ENCODE measurements around the gene TAOK3.

The TAOK3 gene

DNA sequence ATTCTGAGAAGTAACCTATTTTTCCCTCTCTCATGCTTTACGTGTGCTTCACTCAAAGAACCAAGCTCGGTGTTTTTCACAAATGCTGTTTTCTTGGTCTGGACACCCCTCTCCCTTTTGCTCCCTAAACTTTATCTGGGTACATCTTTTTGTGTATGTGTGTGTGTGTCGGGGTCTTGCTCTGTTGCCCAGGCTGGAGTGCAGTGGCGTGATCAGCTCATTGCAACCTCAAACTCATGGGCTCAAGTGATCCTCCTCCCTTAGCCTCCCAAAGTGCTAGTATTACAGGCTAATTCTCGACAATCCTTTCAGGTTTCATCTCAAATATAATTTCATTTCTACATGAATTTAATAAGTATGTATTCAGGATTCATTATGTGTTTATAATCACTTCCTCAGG is 153.6 kb downstream of the TAOK3 start:
- Histone ChIP-seq H3K4me3 (ENCODE audit: low read depth, low read length) (no peak overlapping the region), H3K36me3 (replicated peaks) (peaks cover under 1% of the 10 kb centered on the region), H3K27me3 (replicated peaks) (no peaks in the 10 kb centered on the region), H3K27ac (no peak overlapping the region)
- TF ChIP-seq, protein P1, sequence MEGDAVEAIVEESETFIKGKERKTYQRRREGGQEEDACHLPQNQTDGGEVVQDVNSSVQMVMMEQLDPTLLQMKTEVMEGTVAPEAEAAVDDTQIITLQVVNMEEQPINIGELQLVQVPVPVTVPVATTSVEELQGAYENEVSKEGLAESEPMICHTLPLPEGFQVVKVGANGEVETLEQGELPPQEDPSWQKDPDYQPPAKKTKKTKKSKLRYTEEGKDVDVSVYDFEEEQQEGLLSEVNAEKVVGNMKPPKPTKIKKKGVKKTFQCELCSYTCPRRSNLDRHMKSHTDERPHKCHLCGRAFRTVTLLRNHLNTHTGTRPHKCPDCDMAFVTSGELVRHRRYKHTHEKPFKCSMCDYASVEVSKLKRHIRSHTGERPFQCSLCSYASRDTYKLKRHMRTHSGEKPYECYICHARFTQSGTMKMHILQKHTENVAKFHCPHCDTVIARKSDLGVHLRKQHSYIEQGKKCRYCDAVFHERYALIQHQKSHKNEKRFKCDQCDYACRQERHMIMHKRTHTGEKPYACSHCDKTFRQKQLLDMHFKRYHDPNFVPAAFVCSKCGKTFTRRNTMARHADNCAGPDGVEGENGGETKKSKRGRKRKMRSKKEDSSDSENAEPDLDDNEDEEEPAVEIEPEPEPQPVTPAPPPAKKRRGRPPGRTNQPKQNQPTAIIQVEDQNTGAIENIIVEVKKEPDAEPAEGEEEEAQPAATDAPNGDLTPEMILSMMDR (IDR thresholded peaks at IDR 0.05; ENCODE audit: low read depth, low read length, missing control alignments) = no peak
- in situ Hi-C loops (cut with HindIII; ENCODE audit: low pct_ligation_motif_present, low sequenced_read_pairs) = no loop called here
- DNase-seq = no peak

DNA sequence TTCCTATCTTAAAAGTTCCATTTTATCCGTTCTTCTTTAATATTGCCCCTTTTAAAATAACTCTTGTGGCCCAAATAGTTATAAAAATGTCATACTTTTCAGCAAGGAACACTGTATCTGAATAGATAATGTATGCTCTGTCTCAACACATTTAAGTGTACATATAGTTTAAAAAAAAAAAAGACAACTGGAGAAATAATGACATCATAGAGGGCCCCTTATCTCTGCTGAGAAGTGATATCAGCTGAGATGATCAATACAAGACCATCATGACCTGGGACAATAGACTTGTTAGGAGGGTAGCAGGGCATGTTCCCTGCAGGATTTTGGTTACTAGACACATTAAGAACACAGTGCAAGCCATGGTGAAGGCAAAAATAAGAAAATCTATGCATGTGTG is 159.3 kb downstream of the TAOK3 start:
- H3K4me3 ChIP-seq (ENCODE audit: low read depth, low read length) = no peak overlapping the region
- in situ Hi-C loops (cut with HindIII; ENCODE audit: low pct_ligation_motif_present, low sequenced_read_pairs) = no loop called here
- no peak for DNase-seq
- H3K27ac ChIP-seq = no peak overlapping the region
- TF ChIP-seq, protein P1 (IDR thresholded peaks at IDR 0.05; ENCODE audit: low read depth, low read length, missing control alignments) = no peak
- H3K27me3 ChIP-seq (replicated peaks) = no peaks in the 10 kb centered on the region
- H3K36me3 ChIP-seq (replicated peaks) = peaks cover 6% of the 10 kb centered on the region

DNA sequence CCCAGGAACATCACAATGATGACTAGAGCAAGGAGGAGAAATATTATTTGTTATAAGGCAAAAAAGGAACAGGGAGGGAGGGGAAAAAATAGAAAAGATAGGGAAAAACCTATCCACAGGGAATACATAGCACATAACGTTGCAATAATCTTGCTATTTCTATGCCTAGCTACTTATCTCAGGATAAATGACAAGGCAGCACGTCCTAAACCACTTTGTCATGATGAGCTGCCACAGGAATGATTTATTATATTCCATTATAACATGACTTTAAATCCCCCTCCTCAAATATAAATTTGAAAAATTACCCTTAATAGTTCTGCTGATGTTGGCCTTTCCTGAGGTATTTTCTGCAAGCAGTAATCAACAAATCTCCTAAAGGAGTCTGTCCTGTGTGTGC is 160.1 kb downstream of the TAOK3 start:
- Histone ChIP-seq H3K27me3 (replicated peaks) (no peaks in the 10 kb centered on the region), H3K36me3 (replicated peaks) (peaks cover 6% of the 10 kb centered on the region), H3K4me3 (ENCODE audit: low read depth, low read length) (no peak overlapping the region), H3K27ac (no peak overlapping the region)
- TF ChIP-seq, protein P1 (IDR thresholded peaks at IDR 0.05; ENCODE audit: low read depth, low read length, missing control alignments) = no peak
- no peak for DNase-seq
- in situ Hi-C loops (cut with HindIII; ENCODE audit: low pct_ligation_motif_present, low sequenced_read_pairs) = no loop called here

DNA sequence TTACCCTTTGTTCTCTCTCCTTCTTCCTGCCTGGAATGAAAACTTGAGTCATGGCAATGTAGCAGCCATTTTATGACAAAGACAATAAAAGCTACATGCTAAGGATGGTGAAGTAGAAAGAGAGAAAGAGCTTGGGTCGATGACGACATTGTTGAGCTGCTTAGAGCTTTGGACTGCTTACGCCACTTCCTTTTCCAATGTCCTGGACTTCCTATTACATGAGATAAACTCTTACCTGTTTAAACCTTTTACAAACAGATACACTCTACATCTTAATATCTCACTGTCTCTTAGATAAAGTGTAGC is 166.6 kb downstream of the TAOK3 start:
- Histone ChIP-seq H3K4me3 (ENCODE audit: low read depth, low read length) (no peak overlapping the region), H3K27me3 (replicated peaks) (no peaks in the 10 kb centered on the region), H3K36me3 (replicated peaks) (peaks cover 8% of the 10 kb centered on the region), H3K27ac (no peak overlapping the region)
- TF ChIP-seq, protein P1 (IDR thresholded peaks at IDR 0.05; ENCODE audit: low read depth, low read length, missing control alignments) = no peak
- in situ Hi-C loops (cut with HindIII; ENCODE audit: low pct_ligation_motif_present, low sequenced_read_pairs) = no loop called here
- no peak for DNase-seq

DNA sequence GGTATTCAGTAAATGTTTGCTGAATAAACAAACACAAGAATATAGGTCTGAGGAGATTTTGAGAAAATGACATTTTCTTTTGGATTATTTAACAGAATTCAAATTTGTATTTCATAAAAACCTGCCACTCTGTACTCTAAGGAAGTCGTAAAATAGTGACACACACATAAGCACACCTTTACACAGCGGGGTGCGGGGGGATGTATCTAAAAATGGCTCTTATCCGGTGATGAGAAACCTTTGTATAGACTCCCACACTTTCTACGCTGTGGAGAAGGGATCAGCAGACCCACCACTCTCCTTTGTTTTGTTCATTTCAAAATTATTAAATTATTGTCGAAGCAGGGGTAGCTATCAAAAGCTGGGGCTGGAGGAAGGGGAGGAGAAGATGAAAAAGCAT is 178.7 kb downstream of the TAOK3 start:
- Histone ChIP-seq H3K36me3 (replicated peaks) (peaks cover 16% of the 10 kb centered on the region), H3K27ac (no peak overlapping the region), H3K4me3 (ENCODE audit: low read depth, low read length) (no peak overlapping the region), H3K27me3 (replicated peaks) (no peaks in the 10 kb centered on the region)
- in situ Hi-C loops (cut with HindIII; ENCODE audit: low pct_ligation_motif_present, low sequenced_read_pairs) = loop anchor here (25.0 kb wide), 1 partner anchor 168 kb away; the partner anchor contains the start of gene TAOK3
- DNase-seq = no peak
- TF ChIP-seq, protein P1 (IDR thresholded peaks at IDR 0.05; ENCODE audit: low read depth, low read length, missing control alignments) = no peak

DNA sequence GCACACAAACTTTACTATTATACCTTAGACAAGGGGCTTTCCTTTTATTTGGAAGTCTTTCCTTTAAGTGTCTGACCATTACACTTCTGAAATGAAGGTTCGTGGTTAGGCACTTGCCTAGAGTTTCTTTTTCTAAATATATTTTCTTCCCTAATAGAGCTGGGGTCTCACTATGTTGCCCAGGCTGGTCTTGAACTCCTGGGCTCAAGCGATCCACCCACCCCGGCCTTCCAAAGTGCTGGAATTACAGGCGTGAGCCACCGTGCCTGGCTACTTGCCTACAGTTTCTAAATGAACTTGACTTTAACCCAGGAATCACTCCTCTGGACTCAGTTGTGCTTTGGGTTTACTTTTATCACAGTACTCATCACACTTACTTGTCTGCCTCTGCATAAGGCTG is 179.2 kb downstream of the TAOK3 start:
- peaks cover 11% of the 10 kb centered on the region for H3K36me3 ChIP-seq (replicated peaks)
- in situ Hi-C loops (cut with HindIII; ENCODE audit: low pct_ligation_motif_present, low sequenced_read_pairs) = loop anchor here (25.0 kb wide), 1 partner anchor 169 kb away; the partner anchor contains the start of gene TAOK3
- TF ChIP-seq, protein P1 (IDR thresholded peaks at IDR 0.05; ENCODE audit: low read depth, low read length, missing control alignments) = no peak
- H3K27ac ChIP-seq = no peak overlapping the region
- H3K4me3 ChIP-seq (ENCODE audit: low read depth, low read length) = no peak overlapping the region
- no peaks in the 10 kb centered on the region for H3K27me3 ChIP-seq (replicated peaks)
- DNase-seq = no peak

All from brain microvascular endothelial cell (primary cell).